Uterus (tissue), 4 donors: Measurements from ENCODE around the gene PDYN. TPM values are rescaled to one million over a fixed set of nuclear protein-coding genes. Genes with fewer than 3 reads are reported as not detected.

Experiments used
- DNase-seq, 2 donors: peaks; one replicate each; pipeline ENCODE4 v3.0.0-alpha.2; 2019 to 2020
- H3K27ac ChIP-seq, 2 donors: fragments of 200-600 bp; sonication (generic); 1 replicate in 1 of 2; 2 replicates in 1 of 2; pipeline ENCODE4 v1.5.1; 2016 to 2018
- H3K27me3 ChIP-seq, 2 donors: fragments of 200-600 bp; sonication (generic); one replicate each; pipeline ENCODE4 v1.5.1; 2018 to 2019; ENCODE audit warnings: control low read depth in 1 of 2
- H3K36me3 ChIP-seq, 2 donors: fragments of 200-600 bp; sonication (generic); one replicate each; pipeline ENCODE4 v1.5.1; 2019; ENCODE audit warnings: control low read depth in 1 of 2
- H3K4me1 ChIP-seq, 2 donors: fragments of 200-600 bp; sonication (generic); one replicate each; pipeline ENCODE4 v1.5.1; 2018 to 2019; ENCODE audit warnings: control low read depth in 1 of 2
- H3K4me3 ChIP-seq, 2 donors: fragments of 200-600 bp; sonication (generic); 1 replicate in 1 of 2; 2 replicates in 1 of 2; pipeline ENCODE4 v1.5.1; 2018 to 2019; ENCODE audit warnings: mild to moderate bottlenecking in 1 of 2
- H3K9me3 ChIP-seq, 2 donors: fragments of 200-600 bp; sonication (generic); one replicate each; pipeline ENCODE4 v1.5.1; 2019; ENCODE audit warnings: control low read depth in 1 of 2
- POLR2A ChIP-seq, 2 donors: fragments of 450-650 bp; IDR thresholded peaks; one replicate each; pipeline ENCODE4 v1.6.1; 2016; ENCODE audit warnings: antibody characterized with exemption in 2 of 2, mild to moderate bottlenecking in 1 of 2, moderate library complexity in 1 of 2
- intact Hi-C: fragments of 100-400 bp; cut with DNase I; formaldehyde crosslinking; loops from one replicate; pipeline ENCODE4 v1.15.1; 2023; ENCODE audit warnings: low total_unique reads
- total RNA-seq, 4 donors: library from RNA; depleted of rRNA in 3 of 4; stranded (reverse); fragments of >200 nt in 3 of 4; gene quantifications; one replicate each; pipeline versions ENCODE4 v1.1.0 to v1.2.4, GENCODE V29; 2014 to 2023
- TF ChIP-seq, protein P1 (sequence below), 4 experiments: fragments of 200-600 bp in 2 of 4; fragments of 450-650 bp in 2 of 4; sonication (generic) in 2 of 4; IDR thresholded peaks; one replicate each; pipeline ENCODE4 v1.5.1; 2016 to 2019; ENCODE audit warnings: antibody characterized with exemption in 4 of 4, mild to moderate bottlenecking in 2 of 4, moderate library complexity in 1 of 4
- donor health status: DM: yes; HTN: yes; CAD: no.

Gene PDYN
- total RNA-seq, 4 donors from 2014 or later = not detected

- Histone ChIP-seq H3K9me3 (no peaks in the 10 kb centered on the region), H3K4me3 (no peak overlapping the region), H3K27me3 (no peaks in the 10 kb centered on the region), H3K36me3 (no peaks in the 10 kb centered on the region), H3K27ac (no peak overlapping the region), H3K4me1 (no peaks in the 10 kb centered on the region)
- TF ChIP-seq POLR2A (IDR thresholded peaks at IDR 0.05) = no peak
- TF ChIP-seq, protein P1, sequence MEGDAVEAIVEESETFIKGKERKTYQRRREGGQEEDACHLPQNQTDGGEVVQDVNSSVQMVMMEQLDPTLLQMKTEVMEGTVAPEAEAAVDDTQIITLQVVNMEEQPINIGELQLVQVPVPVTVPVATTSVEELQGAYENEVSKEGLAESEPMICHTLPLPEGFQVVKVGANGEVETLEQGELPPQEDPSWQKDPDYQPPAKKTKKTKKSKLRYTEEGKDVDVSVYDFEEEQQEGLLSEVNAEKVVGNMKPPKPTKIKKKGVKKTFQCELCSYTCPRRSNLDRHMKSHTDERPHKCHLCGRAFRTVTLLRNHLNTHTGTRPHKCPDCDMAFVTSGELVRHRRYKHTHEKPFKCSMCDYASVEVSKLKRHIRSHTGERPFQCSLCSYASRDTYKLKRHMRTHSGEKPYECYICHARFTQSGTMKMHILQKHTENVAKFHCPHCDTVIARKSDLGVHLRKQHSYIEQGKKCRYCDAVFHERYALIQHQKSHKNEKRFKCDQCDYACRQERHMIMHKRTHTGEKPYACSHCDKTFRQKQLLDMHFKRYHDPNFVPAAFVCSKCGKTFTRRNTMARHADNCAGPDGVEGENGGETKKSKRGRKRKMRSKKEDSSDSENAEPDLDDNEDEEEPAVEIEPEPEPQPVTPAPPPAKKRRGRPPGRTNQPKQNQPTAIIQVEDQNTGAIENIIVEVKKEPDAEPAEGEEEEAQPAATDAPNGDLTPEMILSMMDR (IDR thresholded peaks at IDR 0.05) = no peak
- no peak for DNase-seq
- intact Hi-C loops = no loop called here
These were observed 34.7 kb downstream of the PDYN start for GRCh38 chr20:1959156-1959555.

DNA sequence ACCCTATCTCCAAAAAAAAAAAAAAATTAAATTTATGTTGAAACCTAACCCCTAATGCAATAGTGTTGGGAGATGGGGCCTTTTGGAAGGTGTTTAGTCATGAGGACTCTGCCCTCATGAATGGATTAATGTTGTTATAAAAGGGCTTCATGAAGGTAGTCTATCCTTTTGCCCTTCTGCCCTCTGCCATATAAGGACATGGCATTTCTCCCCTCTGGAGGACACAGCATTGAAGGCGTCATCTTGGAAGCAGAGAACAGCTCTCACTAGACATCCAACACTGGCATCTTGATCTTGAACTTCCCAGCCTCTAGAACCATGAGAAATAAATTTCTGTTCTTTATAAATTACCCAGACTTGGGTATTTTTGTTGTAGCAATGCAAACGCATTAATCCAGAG is 35.4 kb downstream of the PDYN start:
- no peaks in the 10 kb centered on the region for H3K36me3 ChIP-seq
- H3K27ac ChIP-seq = no peak overlapping the region
- H3K4me1 ChIP-seq = no peaks in the 10 kb centered on the region
- no peaks in the 10 kb centered on the region for H3K27me3 ChIP-seq
- TF ChIP-seq POLR2A (IDR thresholded peaks at IDR 0.05) = no peak
- TF ChIP-seq, protein P1 (IDR thresholded peaks at IDR 0.05) = no peak
- H3K4me3 ChIP-seq = no peak overlapping the region
- DNase-seq = no peak
- intact Hi-C loops = no loop called here
- no peaks in the 10 kb centered on the region for H3K9me3 ChIP-seq

DNA sequence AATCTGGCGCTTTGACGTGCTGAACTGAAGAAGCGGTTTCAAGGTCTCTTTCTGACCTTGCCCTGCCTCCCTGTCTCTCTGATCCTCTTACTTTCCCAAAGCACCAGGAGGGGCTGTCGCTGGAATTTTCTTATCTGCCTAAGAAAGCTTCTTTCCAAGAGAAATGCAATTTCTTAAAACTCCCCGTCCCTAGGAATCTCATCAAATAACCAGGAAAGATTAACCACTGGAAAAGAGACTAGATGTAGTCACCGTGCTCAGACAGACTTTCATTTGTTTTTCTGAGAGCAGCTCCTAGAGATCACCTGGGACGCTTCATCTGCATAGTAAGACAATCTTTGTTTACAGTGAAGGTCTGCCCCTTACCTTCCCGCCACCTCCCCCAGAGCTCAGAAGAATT is 38.6 kb downstream of the PDYN start:
- Histone ChIP-seq H3K27me3 (no peaks in the 10 kb centered on the region), H3K27ac (no peak overlapping the region), H3K9me3 (no peaks in the 10 kb centered on the region), H3K4me3 (no peak overlapping the region), H3K36me3 (no peaks in the 10 kb centered on the region), H3K4me1 (no peaks in the 10 kb centered on the region)
- no peak for DNase-seq
- TF ChIP-seq POLR2A (IDR thresholded peaks at IDR 0.05) = no peak
- TF ChIP-seq, protein P1 (IDR thresholded peaks at IDR 0.05) = no peak
- intact Hi-C loops = no loop called here

DNA sequence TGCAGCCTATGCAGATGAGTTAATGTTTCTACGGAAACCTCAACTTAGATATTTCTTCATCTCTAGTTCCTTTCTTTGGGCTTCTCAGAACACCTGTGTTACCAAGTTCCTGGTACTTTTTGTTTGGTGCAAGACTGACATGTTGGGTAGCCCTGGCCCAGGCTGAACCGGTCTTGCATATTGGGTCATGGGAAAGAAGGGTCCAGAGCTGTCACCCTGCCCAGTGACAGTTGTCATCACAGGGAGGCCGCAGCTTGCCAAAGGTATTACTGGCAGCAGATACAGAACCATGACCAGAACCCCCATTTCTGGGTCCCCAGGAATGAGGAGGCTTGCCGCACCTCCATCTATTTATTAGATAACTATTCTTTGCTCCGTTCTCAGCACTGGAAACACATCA is 40.2 kb downstream of the PDYN start:
- DNase-seq = no peak

DNA sequence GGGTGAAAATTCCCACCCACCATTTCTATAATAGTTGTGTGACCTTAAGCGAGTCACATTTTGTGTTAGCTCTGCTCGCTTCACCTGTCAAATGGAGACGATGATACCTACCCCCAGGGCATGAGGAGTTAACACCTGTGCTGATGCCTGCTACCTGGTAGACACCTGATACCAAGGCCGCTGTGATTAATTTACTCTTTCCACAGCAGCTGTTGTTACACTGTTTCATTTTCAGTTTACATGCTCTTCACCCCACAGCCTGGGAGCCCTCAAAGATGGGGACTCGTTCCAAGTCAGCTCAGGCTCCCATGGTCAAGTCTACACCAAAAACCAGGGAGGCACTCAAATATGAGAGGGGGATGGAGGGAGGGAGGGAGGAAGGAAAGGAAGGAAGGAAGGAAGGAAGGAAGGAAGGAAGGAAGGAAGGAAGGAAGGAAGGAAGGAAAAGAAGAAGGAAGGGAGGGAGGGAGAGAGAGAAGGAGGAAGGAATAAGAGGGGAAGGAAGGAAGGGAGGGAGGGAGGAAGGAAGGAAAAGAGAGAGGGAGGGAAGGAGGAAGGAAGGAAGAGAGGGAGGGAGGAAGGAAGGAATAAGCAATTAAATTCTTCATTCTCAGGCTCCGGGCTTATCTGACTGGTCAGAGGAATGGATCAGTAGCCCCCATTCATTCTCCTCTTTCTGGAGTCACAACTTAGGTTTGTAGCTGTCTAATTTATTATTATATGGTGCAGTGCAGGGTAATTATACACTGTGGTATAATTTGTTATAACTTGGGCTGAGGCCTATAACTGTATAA is 40.9 kb downstream of the PDYN start:
- TF ChIP-seq, protein P1 (IDR thresholded peaks at IDR 0.05) = no peak
- Histone ChIP-seq H3K27me3 (no peaks in the 10 kb centered on the region), H3K36me3 (no peaks in the 10 kb centered on the region), H3K9me3 (no peaks in the 10 kb centered on the region), H3K27ac (no peak overlapping the region), H3K4me1 (no peaks in the 10 kb centered on the region), H3K4me3 (no peak overlapping the region)
- no peak for DNase-seq
- intact Hi-C loops = no loop called here

More for the DNA sequence above, 40.2 kb downstream of the PDYN start:
- intact Hi-C loops = no loop called here
- no peak overlapping the region for H3K27ac ChIP-seq
- H3K4me3 ChIP-seq = no peak overlapping the region
- TF ChIP-seq POLR2A (IDR thresholded peaks at IDR 0.05) = no peak
- TF ChIP-seq, protein P1 (IDR thresholded peaks at IDR 0.05) = no peak
- no peaks in the 10 kb centered on the region for H3K4me1 ChIP-seq
- no peaks in the 10 kb centered on the region for H3K36me3 ChIP-seq
- no peaks in the 10 kb centered on the region for H3K9me3 ChIP-seq
- no peaks in the 10 kb centered on the region for H3K27me3 ChIP-seq
